Measurements from ENCODE around the gene COL6A3.

GRCh38 chr2:237422309-237422708 is 8.3 kb upstream of the COL6A3 start:
- no peak for TF ChIP-seq CTCF (IDR thresholded peaks at IDR 0.05)
- TF ChIP-seq EZH2 (IDR thresholded peaks at IDR 0.05; ENCODE audit: borderline replicate concordance, insufficient read depth, low read depth, low read length, poor library complexity, severe bottlenecking), result no peak
